RWPE1 (cell line): ENCODE results near the gene GLI3.

Experiments
- CTCF ChIA-PET: fragments of 350-600 bp; sonication (Branson Sonifier 250); formaldehyde crosslinking; extraction: SDS; loops from one replicate; lab custom pipeline; 2021; lab: Yijun Ruan, JAX
- POLR2A ChIA-PET: fragments of 400-600 bp; formaldehyde crosslinking; extraction: SDS; loops from one replicate; lab custom pipeline; 2020; ENCODE audit warnings: antibody characterized with exemption; ENCODE audit not compliant: low non-redundant PET; lab: Yijun Ruan, JAX
- DNase-seq: peaks from one replicate; pipeline ENCODE4 v3.0.0; 2012; ENCODE audit warnings: low spot score
- H3K27ac ChIP-seq: fragments of 450-650 bp; 2 replicates; pipeline ENCODE4 v1.5.1; 2017
- TF ChIP-seq, protein P1 (sequence below): fragments of 450-650 bp; conservative IDR thresholded peaks from 2 replicates; pipeline ENCODE4 v1.5.1; 2017; ENCODE audit warnings: low read depth, mild to moderate bottlenecking

Gene GLI3

DNA sequence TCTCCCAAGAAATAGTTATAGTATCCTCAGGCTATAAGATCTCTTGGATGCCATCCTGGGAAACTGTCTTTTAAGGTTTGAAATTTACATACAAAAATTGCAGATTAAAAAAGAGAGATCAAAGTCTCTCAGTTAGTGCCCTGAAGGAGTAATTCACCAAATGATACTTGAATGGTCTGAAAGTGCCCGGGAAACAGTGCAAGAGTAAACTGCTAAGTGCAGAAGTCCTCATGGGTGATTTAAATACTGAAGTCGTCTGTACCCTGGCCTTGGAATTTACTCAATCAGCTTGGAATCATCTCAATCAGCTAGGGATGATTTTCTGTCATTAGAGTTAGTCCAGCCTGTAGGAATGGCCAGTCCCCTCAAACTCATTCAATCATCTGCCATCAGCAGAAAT is 155.3 kb downstream of the GLI3 start:
- DNase-seq: no peak
- ChIA-PET CTCF (no interaction called here), POLR2A (no interaction called here)
- no peak overlapping the region for H3K27ac ChIP-seq
- TF ChIP-seq, protein P1, sequence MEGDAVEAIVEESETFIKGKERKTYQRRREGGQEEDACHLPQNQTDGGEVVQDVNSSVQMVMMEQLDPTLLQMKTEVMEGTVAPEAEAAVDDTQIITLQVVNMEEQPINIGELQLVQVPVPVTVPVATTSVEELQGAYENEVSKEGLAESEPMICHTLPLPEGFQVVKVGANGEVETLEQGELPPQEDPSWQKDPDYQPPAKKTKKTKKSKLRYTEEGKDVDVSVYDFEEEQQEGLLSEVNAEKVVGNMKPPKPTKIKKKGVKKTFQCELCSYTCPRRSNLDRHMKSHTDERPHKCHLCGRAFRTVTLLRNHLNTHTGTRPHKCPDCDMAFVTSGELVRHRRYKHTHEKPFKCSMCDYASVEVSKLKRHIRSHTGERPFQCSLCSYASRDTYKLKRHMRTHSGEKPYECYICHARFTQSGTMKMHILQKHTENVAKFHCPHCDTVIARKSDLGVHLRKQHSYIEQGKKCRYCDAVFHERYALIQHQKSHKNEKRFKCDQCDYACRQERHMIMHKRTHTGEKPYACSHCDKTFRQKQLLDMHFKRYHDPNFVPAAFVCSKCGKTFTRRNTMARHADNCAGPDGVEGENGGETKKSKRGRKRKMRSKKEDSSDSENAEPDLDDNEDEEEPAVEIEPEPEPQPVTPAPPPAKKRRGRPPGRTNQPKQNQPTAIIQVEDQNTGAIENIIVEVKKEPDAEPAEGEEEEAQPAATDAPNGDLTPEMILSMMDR: no peak

DNA sequence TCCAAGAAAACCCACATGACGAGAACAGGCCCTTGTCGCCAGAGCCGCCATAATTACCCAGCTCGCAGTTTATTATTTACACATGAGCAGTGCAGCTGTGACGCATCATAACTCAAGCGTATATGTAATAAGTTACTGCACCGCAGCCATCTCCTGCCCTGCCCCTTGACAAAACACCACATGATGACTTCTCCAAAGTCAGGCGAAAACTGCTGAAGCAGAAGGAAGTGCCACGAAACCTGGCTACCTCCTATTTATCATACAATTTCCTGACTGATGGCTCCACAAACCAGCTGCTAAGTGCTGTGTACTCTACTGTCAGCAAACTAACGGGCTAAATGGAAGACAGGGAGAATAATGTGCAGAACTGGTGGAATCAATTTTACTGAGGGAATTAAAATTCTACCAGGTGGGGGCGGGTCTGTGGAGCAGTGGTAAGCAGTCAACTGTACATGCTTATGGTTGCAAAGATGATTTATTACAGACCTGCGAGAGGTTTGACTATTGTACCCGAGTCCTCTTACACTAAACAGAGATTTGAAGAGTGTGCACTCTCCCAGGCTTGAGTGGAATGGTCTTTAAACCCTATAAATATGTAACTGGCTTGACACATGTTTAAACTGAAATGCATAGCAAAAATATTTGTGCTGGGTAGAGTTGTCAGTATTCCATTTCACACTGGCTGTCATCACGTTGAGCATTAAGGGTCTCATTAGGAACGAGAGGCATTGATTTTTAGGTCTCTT is 156.0 kb downstream of the GLI3 start:
- TF ChIP-seq, protein P1: no peak
- no peak for DNase-seq
- ChIA-PET CTCF (no interaction called here), POLR2A (no interaction called here)
- no peak overlapping the region for H3K27ac ChIP-seq

DNA sequence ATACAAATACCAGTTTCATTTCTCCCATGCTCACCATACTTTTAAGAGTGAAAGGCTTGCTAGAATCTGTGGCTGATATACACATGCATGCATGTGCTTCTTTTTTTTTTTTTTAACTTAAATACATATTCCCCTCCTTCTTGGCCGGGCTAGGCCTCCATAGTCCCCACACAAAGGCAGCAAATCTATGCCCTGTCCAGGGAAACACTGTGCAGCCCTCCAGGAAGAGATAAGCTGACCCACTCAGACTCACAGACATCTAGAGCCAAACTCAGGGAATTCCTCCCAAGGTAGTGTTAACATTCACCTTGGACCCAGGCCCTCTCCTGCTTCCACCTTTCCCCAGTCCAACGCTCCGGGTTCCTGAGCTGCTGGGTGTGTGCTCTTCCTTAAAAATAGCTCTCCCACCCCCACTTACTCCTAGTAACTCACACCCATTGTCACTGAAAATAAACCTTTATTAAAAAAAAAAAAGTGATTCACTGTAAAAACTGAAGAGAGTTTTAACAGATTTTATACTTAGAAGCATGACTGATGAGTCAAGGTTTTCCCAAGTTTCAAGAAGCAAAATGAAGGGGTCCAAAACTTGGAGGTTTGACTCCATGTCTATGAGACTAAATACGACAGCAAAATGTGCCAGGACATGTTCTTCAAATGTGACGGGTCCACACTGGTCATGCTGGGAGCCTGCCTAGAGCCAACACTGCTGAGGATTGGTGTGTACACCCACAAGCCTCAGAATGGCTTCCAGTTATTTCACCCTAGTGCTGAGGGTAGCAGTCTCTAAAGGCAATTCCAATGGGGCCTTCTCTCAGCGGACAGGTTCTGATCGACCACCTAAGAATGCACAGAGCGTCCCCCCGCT is 159.5 kb downstream of the GLI3 start:
- TF ChIP-seq, protein P1: no peak
- POLR2A ChIA-PET: no interaction called here
- DNase-seq: no peak
- peak overlapping the region; percentile 34 for H3K27ac ChIP-seq
- CTCF ChIA-PET: no interaction called here

DNA sequence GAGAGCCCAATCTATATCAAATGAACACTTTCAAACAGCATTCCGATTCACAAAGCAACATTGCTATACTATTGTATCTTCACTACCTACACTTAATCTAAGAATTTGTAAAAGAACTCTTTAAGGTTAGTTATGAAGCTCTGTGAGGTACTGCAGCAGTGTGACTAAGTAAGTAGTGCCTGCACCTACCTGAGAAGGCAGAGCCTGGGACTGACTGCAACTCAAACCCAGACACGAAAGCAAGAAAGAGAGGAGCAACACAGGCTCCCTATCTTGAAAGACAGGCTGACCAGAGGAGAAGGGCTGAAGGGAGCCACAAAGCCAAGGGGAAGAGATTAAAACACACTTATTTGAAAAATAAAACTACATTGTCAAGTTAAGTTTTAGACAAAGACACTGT is 160.1 kb downstream of the GLI3 start:
- TF ChIP-seq, protein P1: no peak
- H3K27ac ChIP-seq: no peak overlapping the region
- DNase-seq: no peak
- ChIA-PET CTCF (no interaction called here), POLR2A (no interaction called here)

DNA sequence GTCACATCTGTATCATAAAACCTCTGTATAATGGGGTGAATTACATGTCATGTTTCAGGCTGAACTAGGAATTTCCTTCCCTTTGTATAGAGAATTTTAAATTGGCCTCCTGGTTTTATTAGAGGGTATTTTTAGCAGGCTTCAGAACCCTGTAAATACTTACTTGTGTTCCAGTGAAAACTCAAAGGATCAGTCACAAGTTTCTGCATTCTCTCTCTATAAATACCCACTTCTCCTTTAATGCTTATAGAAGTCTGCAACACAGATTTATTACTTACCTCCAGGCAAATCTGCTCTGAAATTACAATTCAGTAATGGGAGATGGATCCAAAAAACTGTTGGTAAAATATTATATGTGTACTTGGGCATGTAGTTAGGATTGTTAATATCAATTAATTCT is 161.6 kb downstream of the GLI3 start:
- CTCF ChIA-PET: no interaction called here
- POLR2A ChIA-PET: no interaction called here
- no peak overlapping the region for H3K27ac ChIP-seq
- no peak for DNase-seq
- TF ChIP-seq, protein P1: no peak

DNA sequence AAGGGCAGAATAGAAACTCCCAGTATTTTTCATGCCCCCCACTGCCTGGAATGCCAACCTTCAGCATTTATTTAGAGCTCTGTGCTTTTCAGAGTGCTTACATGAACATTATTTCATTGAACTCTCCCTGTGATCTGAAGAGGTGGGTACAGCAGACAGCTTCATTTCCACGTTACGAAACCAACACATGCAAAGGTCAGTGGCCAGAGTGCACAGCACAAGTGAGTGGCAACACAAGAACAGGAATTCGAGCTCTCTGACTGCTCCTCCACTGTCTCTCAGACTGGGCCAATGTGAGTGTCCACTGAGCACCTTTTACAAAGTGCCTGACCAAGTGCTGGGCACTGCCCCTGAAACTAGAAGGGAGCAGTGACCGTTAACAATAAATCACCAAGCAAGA is 162.9 kb downstream of the GLI3 start:
- TF ChIP-seq, protein P1: no peak
- DNase-seq: no peak
- ChIA-PET CTCF (interaction anchor here (0.6 kb wide), 1 partner anchor 45 kb away, joined by 5 read pairs; no protein-coding TSS in a partner anchor), POLR2A (no interaction called here)
- H3K27ac ChIP-seq: no peak overlapping the region
